Activated CD4-positive, alpha-beta T cell treated with anti-CD3 and anti-CD28 coated beads, Interleukin-10, Interleukin-2, amounts not matched to agents 100 ng/mL and 50 ng/mL, durations not matched to agents 16 hours and 8 hours (primary cell): Measurements from ENCODE around the gene CLEC4F.

Experiments
- DNase-seq: peaks from one replicate; pipeline ENCODE4 v3.0.0-alpha.2; 2020

The CLEC4F gene, protein sequence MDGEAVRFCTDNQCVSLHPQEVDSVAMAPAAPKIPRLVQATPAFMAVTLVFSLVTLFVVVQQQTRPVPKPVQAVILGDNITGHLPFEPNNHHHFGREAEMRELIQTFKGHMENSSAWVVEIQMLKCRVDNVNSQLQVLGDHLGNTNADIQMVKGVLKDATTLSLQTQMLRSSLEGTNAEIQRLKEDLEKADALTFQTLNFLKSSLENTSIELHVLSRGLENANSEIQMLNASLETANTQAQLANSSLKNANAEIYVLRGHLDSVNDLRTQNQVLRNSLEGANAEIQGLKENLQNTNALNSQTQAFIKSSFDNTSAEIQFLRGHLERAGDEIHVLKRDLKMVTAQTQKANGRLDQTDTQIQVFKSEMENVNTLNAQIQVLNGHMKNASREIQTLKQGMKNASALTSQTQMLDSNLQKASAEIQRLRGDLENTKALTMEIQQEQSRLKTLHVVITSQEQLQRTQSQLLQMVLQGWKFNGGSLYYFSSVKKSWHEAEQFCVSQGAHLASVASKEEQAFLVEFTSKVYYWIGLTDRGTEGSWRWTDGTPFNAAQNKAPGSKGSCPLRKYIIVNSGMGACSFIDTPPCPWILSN

DNA sequence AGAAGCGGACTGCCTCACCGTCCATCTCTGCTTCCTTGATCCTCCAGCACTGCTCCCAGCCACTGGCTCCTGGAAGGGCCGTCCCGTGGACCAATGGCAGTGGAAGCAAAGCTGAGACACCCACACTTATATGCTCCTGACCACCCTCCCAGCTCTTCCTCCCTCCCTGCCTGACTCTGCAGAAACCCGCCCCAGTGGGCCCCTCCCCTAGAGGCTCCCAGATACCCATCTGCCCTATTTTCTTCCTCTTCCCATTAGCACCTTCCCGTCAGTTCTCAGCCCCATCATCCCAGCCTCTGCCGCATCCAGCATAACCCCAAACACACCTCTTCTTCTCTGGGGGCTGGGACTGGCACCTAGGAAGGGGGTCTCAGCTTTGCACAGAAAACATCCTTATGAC, at the start of gene CLEC4F:
TSS of gene CLEC4F (minus strand) at position 101 of the 400 bp plus-strand sequence. CDS start at position 25, 76 bp downstream.
- DNase-seq: no peak

DNA sequence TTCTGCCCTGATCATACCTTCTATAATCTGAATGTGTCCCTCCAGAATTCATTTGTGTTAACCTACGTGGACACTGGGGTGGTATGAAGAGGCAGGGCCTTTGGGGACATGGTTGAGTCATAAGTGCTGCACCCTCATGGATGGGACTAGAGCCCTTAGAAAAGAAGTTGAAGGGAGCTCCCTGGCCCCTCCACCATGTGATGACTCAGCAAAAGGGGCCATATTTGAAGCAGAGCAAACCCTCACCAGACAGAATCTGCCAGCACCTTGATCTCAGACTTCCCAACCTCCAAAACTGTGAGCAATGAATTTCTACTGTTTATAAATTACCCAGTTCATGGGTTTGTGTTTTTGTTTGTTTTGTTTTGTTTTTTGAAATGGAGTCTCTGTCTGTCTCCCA, 48.6 kb upstream of the CLEC4F start:
- DNase-seq: no peak

DNA sequence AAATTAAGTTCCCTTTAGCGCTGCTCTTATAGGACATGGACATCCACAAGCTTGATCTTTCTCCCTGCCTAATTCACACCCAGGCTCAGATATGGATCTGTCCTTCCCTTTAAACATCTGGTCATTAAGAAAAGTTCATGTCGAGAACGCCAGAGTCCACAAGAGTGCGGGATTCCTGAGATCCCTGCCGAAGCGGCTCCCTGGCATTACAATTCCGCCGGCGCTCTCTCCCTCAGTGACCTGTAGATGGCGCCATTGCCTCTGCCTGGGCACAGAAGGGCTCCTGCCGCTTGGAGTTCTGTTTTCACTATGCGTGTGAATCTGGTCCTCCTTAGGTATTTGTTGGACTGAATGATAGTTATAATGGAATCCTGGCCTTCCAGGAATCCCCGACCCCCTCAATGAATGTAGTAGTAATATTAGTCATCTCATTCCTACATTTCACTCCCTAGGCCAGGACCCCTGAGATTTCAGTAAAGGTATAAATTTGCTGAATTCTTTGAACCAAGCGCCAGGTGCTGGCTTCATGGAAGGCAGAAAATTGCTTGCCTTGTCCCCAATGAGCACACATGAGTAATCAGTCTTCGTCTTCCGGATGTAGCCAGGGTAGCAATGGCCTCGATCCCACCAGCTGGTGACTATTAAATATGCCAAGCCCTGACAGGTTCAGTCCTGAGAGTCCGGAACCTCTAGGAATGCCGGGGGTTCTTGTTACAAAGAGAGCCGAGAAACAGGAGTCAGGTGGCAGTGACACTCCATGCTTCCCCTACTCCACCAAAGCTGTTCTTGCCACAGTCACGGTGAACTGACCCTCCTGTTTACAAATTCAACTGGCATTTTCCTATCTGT, 41.6 kb upstream of the CLEC4F start:
- DNase-seq: peak; percentile 86

DNA sequence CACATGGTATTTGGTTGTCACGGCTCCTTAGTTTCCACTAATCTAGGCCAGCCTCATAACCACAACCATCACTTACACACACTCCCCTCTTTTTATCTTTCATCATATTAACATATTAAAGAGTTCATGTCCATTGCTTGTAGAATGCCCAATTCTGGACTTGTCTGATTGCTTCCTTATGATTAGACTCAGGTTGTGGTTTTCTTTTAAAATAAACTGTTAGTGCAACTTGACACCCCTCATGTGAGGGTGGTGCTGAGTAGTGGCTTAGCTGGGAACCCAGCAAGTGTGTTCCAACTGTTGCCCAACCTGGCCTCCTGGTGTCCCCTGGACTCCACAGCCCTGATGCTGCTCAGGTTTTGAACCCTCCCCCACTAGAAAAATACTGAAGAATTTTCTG, 35.3 kb upstream of the CLEC4F start:
- no peak for DNase-seq

DNA sequence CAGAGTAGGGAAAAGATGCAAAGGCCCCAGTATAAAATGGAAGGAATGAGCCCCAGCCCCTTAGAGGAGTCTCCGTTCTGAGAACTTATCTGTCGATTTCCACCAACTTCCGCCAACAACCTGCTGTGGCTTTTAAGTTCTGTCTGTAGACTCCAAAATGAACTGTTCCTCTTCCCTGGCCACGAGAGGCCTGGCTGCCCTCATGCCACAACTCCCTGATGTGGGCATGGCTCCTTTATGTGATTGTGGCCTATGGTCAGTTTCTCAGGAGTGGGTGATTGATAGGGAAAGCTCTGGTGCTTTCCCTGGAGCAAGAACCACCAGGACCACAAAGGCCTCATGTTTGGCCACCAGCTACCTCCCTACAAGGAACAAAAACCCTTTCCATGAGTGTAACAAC, 34.0 kb upstream of the CLEC4F start:
- DNase-seq: no peak

DNA sequence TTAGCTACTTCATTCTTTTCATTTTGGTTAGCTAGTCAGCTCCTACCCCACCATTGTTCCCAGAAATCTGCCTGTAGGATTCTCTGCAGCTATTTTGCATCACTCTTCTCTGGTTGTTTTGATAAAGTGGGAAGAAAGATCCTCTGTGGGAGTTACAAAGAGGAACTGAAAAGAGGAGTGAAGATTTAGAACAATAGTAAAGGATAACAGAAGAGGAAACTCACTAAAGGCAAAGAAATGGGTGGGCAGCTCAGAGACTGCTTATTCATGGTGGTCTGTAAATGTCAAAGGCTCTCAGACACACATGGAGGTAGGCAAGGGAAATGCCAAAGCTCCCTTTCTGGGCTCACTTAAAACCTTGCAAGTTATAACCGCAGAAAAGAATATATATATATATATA, 32.4 kb upstream of the CLEC4F start:
- DNase-seq: no peak

DNA sequence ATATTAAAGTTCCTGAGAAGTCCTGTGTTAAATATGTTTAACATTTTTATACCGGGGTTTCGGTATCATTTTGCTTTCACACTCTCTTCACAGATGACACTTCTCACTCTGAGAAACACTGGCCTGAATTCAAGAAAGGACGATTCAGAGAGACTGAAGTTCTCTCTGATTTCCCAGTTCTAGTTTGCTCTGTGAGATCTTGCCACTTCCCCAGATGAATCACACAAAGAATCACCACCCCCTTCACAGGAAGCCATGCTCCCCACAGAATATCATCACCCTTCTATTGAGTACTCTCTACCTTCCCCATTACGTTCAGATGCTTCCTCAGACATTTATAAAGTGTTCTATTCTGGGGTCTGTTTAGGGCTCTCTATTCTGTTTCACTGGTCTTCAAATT, 31.3 kb upstream of the CLEC4F start:
- peak; percentile 92 for DNase-seq

DNA sequence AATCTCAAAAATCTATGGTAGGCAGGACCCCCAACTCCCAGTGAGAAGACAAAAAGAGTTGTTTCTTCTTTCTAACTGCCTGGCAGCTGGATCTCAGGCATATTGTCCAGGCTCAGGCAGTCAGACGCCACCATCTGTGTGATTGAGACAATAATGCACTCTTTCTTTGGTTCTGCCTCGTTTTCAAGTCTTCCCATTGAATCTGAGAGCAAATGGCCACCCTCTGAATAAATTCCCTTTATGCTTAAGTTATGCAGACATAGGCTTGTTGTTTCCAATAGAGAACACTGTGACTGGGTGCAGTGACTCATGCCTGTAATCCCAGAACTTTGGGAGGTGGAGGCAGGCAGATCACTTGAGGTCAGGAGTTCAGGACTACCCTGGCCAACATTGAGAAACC, 30.5 kb upstream of the CLEC4F start:
- peak; percentile 28 for DNase-seq

DNA sequence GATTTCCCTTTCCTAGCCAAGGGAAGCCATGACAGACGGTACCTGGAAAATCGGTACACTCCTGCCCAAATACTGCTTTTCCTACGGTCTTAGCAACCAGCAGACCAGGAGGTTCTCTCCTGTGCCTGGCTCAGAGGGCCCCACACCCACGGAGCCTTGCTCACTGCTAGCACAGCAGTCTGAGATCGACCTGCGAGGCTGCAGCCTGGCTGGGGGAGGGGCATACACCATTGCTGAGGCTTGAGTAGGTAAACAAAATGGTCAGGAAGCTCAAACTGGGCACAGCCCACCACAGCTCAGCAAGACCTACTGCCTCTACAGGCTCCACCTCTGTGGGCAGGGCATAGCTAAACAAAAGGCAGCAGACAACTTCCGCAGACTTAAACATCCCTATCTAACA, 22.0 kb upstream of the CLEC4F start:
- no peak for DNase-seq

DNA sequence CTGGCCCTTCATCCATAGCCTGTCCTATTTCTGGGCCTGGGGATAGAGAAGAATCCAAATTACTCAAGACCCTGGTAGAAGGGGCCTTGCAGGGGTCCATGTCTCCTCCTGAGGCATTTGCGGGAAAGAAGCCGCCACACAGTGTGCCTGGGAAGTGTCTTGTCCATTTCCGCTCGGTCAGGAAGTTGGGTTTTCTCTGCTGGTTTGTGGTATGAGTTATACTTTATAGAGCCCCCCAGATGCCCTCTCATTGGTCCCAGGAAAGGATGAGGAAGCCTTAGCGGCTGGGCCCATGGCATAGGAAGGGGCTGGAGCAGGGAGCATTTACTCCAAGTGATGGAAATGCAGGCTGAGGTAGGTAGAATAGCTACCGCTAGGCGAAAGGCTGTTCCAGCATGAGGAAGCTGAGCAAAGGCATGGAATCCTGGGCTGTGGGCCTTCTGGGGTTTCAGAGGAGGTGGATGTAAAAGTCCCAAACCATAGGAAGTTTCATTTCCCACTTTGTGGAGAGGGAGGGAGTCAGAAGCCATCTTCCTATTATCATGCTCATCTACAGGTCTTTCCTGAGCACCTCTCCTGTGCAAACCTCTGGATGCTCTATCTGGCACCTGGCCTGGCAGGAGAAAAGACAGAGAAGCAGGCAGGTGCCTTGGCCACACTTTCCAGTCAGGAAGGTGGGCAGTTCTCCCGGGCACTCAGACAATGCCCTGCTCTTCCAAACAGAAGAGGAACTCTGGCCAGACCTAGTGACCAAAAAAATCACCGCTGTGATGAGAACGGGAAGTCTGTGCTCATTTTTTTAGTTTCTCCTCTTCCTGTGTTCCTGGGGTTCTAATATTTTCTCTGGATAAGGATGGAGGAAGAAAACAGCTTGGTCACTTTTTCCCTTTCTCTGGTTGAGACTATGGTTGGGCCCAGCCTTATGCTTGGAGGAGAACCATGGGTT, 17.9 kb upstream of the CLEC4F start:
- no peak for DNase-seq

DNA sequence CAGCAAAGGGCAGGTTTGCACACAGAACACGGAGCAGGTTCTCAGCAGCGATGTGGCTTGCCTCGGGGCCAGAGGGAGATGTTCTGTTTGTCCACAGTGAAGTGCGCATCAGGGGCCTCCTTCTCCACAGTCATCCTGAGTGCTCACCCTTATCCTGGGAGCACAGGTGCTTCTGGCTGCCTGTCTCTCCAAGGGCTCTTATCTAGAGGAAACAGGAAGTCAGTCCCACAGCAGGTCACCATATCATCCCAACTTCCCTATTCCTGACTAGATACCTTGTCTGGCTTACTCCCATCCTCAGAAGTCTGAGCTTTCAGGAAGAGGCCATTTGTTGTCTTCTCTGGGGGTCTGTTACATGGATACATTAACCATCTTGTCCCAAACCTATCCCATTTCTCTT, 15.2 kb upstream of the CLEC4F start, which contains the start of gene CD207:
TSS of gene CD207 (minus strand) at position 174 of the 400 bp plus-strand sequence. CDS start at position 134, 40 bp downstream.
- DNase-seq: no peak

DNA sequence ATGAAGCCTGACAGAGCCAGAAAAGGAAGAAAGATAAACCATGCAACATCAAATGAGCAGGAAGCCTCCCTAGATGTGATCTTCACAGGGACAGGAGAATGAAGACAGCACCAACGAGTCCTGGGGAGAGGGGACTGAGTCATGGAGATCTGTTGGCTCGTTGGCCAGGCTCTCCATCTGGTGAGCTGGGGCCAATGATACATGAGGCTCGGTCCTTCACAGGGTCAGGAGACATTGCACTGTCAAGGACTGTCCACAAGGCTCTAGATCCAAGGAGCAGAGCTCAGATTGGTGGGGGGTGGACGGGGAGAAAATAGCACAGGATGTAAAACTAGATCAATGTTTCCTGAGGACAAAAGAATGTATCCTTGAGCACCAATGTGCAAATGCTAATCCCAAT, 14.5 kb upstream of the CLEC4F start:
- DNase-seq: no peak

DNA sequence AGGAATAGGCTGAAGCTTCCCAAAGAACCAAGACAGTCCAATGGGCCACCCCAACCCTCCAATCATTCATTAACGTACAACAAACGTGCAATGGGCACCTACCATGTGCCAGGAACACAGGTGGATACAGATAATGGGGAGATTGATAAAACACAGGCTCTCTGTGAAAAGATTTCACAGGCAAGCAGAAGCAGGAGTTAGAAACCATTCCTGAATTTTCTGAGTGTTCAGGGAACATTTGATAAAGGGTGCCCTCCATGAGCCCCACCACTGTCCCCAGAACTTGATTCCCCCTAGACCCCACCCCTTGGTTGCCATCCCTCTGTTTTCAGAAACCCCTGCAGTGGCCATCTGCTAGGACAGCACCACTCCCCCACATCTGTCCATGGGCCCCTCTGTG, 13.7 kb upstream of the CLEC4F start:
- no peak for DNase-seq

DNA sequence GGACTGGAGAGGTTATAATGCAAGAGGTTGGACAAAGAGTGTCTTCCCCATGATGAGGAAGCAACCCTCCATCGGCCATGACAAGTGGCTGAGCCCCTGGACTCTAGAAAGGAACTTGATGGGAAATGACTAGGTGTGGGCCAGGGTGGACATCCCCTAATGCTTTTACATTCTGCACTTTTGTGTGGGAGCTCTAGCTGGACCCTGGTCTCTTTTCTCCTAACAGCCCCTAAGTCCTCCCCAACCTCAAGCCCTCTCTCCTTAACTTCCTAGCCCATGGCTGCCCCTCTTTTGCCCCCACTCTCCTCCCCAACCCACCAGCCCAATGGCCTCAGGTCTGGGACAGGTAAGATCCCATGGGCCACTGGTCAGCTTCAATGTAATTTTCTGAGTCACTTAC, 12.8 kb upstream of the CLEC4F start:
- no peak for DNase-seq

DNA sequence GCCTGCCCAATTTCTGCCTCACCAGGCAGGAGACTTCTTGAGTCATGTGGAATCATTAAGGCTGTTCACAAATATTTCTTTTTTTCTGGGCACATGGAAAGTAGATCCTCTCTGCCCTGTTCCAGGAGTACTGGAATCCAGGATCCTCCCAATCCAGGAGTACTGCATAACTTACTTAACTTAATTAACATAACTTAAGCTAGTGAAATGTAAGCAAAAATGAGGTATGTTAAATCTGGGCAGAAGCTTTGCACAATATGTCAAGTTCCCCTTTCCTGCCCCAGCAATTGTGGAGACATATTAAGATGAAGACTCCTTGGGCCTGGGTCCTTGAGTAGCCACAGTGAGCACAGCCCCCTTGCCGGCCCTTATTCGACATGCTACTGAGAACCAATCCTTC, 12.0 kb upstream of the CLEC4F start:
- no peak for DNase-seq

DNA sequence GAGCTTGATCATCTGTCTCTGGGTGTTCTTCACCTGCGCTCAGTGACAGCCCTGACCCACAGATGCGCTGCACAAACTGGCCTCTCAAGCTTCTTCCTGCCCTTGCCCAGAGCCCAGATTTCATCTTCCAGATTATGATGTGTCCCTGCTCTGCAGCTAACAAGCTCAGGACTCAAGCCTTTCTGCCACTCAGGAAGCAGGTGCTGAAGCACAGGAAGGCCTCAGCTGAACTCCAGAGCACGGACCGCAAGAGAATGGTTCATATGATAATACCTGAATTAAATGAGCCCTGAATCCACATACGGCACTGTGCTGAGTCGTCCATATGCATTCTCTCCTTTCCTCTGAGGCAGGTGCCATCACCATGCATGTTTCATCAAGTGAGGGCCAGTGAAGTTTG, 11.5 kb upstream of the CLEC4F start:
- no peak for DNase-seq

DNA sequence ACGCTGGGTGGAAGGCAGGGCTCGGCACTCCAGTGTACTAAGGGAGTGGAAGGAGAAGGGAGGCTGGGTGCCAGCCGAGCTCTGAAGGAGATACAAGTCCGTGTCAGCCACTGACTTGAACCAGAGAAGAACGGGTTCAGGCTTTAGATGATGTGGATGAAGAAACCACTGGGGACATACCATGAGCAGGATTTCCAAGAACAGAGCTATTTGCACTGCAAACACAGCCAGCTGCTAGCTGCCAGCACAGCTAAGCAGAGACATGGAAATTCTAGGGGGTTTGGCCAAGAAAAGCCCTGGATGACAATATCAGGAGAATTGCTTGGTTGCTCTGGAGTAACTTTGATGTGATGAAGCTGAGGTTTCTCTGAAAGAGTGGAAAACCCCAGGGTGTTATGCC, 10.0 kb upstream of the CLEC4F start:
- DNase-seq: no peak

DNA sequence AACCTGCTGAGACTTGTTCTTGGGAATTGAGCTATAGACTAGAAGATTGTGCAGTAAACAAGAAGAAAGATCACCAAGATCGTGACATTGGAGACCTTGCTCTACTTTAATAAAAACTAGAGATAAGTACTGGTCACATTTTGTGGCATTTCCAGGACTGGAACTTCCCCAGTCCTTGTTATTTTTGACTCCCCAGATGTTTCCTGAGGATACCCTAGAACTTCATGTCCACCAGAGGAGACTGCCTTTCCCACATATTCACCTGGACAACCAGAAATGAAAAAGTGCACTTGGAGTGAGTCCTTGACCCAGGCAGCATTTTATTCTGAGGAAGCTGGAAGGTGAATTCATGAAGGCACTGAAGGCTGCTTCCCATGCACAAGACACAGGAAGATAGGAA, 9.5 kb upstream of the CLEC4F start:
- no peak for DNase-seq

DNA sequence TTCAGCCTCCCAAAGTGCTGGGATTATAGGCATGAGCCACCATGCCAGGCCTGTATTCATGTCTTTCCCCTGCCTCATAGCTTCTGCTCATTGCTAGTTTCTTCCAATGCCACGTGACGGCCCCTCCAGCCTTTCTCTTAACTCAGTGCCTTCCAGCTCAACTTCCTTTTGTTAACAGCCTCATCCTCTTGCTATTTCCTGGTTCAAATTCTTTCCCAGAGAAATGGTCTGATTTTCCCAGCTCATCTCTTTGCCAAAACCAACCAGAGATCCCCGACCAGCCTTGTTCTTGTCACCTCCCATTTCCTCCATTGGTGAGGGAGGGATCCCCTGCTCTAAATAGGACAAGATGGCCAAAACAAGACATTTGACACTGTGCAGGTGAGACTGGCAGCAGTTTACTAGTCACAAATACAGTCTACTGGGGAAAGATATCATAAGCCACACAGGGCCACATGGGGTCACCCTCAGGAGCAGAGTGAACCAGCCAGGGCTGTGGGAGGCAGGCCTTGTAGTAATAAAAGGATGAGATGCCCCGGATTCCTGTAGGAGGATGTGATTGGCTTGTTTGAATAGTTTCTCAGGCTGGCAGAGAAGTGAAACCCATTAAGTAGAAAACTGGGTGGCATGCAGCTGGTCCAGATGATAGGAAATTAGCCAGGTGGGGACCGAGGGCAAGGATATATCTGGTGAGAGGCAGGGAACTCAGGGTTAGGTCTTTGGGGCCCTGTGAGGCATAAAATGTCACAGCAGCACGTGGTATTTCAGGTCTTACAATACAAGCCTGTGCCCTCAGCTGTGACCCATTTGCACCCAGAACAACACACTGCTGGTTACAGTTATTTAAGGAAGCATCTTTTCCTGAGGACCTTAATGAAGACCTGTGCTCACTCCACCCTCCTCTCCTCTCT, 8.8 kb upstream of the CLEC4F start:
- DNase-seq: no peak

DNA sequence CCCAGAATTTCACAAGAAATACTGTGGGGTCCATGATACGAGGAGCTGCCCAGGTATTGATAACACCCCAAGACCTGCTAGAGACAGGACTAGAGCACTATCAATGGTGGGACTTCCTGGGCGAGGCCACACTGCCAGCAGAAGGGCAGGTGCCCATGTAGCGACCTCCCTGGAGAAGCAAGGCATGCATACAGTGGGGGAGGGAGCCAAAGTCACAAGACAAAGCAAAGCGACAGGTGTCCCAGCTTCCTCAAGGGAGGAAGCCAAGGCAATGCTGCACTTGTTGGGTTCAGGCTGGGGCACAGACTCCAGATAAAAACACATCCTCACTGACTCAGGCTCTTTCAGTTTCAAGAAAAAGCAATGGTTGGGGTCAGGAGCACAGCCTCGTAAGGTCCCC, 7.7 kb upstream of the CLEC4F start:
- no peak for DNase-seq

DNA sequence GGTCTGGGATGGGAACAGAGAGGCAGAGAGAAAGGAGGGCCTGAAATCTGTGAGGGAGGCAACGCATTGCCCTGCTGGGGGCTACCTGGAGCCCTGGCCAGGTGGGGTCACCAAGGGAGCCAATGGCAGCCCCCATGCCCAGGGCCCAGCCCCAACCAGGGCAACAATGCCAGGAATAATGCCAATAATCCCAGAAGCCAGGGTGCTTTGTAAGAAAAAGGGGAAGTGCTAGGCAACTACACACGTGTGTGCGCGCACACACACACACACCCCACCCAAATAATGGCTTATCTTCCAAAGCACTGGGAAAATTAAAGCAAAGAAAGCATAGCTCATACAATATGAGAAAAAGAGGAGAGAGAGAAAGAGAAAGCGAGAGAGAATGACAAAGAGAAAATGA, 7.0 kb upstream of the CLEC4F start:
- DNase-seq: no peak
